Fibroblast of lung (primary cell): Measurements from ENCODE around the gene PCBP3. TPM values are rescaled to one million over a fixed set of nuclear protein-coding genes. Genes with fewer than 3 reads are reported as not detected.
"Not testable (repeated sequence)": the region's sequence is repeated elsewhere in the genome, so short reads cannot be mapped to it uniquely, and the experiment has no call there.

Experiments
- DNase-seq, 2 donors: peaks; one replicate each; pipeline versions ENCODE4 v3.0.0 to v3.0.0-alpha.2; 2010; ENCODE audit warnings: low read depth in 2 of 2
- H2AFZ ChIP-seq: 2 replicates; pipeline ENCODE4 v1.5.1; 2012; ENCODE audit warnings: low read length, control low read depth, inconsistent platforms
- H3K27ac ChIP-seq: 2 replicates; pipeline ENCODE4 v1.5.1; 2011; ENCODE audit warnings: low read length, control low read depth; ENCODE audit not compliant: insufficient read depth
- H3K27me3 ChIP-seq: 2 replicates; pipeline ENCODE4 v1.5.1; 2011; ENCODE audit warnings: mild to moderate bottlenecking, low read length; ENCODE audit not compliant: control insufficient read depth, insufficient read depth
- H3K36me3 ChIP-seq: 2 replicates; pipeline ENCODE4 v1.5.1; 2011; ENCODE audit warnings: low read length; ENCODE audit not compliant: control insufficient read depth, insufficient read depth
- H3K4me1 ChIP-seq: 2 replicates; pipeline ENCODE4 v1.5.1; 2011; ENCODE audit warnings: low read length; ENCODE audit not compliant: control insufficient read depth, insufficient read depth; ENCODE audit errors: extremely low read depth
- H3K4me2 ChIP-seq: 2 replicates; pipeline ENCODE4 v1.5.1; 2011; ENCODE audit warnings: low read length, control low read depth; ENCODE audit not compliant: insufficient read depth; ENCODE audit errors: extremely low read depth
- H3K4me3 ChIP-seq, 4 experiments: fragments of 200-600 bp in 1 of 4; sonication (generic) in 1 of 4; replicated peaks in 1 of 4; 2 replicates each; pipeline ENCODE4 v1.5.1; 2011 to 2016; ENCODE audit warnings: low read length in 4 of 4, low read depth in 3 of 4, mild to moderate bottlenecking in 3 of 4, control low read depth in 2 of 4, inconsistent platforms in 1 of 4, mixed read lengths in 1 of 4; ENCODE audit not compliant: insufficient read depth in 1 of 4; ENCODE audit errors: control extremely low read depth in 1 of 4
- H3K79me2 ChIP-seq: 2 replicates; pipeline ENCODE4 v1.5.1; 2012; ENCODE audit warnings: mild to moderate bottlenecking, low read length, inconsistent platforms; ENCODE audit not compliant: control insufficient read depth, insufficient read depth
- H3K9ac ChIP-seq: 2 replicates; pipeline ENCODE4 v1.5.1; 2011; ENCODE audit warnings: mild to moderate bottlenecking, low read length, control low read depth; ENCODE audit not compliant: insufficient read depth
- H3K9me3 ChIP-seq: 2 replicates; pipeline ENCODE4 v1.5.1; 2012; ENCODE audit warnings: low read depth, low read length; ENCODE audit not compliant: control insufficient read depth, insufficient read depth
- H4K20me1 ChIP-seq: 2 replicates; pipeline ENCODE4 v1.5.1; 2011; ENCODE audit warnings: low read length; ENCODE audit not compliant: control insufficient read depth, insufficient read depth; ENCODE audit errors: extremely low read depth
- EZH2 ChIP-seq: IDR thresholded peaks from 2 replicates; pipeline ENCODE4 v1.5.1; 2012; ENCODE audit warnings: low read length, control low read depth, mild to moderate bottlenecking; ENCODE audit errors: missing control alignments
- polyA plus RNA-seq, 2 donors: library from polyadenylated mRNA; depleted of rRNA in 1 of 2; stranded (reverse) in 1 of 2; unstranded in 1 of 2; fragments of >200 nt; gene quantifications; 2 replicates each; pipeline ENCODE4 v1.2.1, GENCODE V29; 2011 to 2012; ENCODE audit warnings: missing spikeins in 1 of 2
- total RNA-seq: library from RNA; depleted of rRNA; stranded (reverse); fragments of >200 nt; gene quantifications from 2 replicates; pipeline ENCODE4 v1.2.1, GENCODE V29; 2014
- TF ChIP-seq, protein P1 (sequence below), 2 donors: IDR thresholded peaks in 1 of 2; conservative IDR thresholded peaks in 1 of 2; 1 replicate in 1 of 2; 2 replicates in 1 of 2; pipeline ENCODE4 v1.5.1; 2011 to 2012; ENCODE audit warnings: low read length in 2 of 2, control low read depth in 1 of 2, inconsistent platforms in 1 of 2, low read depth in 1 of 2, mild to moderate bottlenecking in 1 of 2

PCBP3 gene
- total and polyA plus RNA-seq, 2 donors (not counting 1 experiment from before 2014, with no cell fraction given) = 0.51 to 1.7 TPM

DNA sequence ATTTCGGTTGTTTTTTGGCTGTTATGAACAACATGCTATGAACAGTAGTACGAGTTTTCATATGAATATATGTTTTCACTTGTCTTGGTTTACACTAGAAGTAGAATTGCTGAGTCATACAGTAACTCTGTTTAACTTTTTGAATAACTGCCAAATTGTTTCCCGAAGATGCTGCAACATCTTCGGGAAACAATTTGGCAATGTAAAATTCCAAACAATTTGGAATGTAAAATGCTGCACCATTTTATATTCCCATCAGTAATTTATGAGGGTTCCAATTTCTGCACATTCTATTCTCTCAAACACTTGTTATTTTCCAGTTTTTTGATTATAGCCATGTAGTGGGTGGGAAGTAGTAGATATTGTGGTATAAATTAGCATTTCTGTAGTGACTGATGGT is 11.6 kb downstream of the PCBP3 start:
- H2AFZ ChIP-seq = no peak overlapping the region
- peaks cover 2% of the 10 kb centered on the region for H3K4me1 ChIP-seq
- H3K79me2 ChIP-seq = no peaks in the 10 kb centered on the region
- H3K36me3 ChIP-seq = no peaks in the 10 kb centered on the region
- H3K4me2 ChIP-seq = peak overlapping the region; percentile 28
- no peak overlapping the region for H3K27ac ChIP-seq
- H3K9ac ChIP-seq = no peak overlapping the region
- no peaks in the 10 kb centered on the region for H3K27me3 ChIP-seq
- no peaks in the 10 kb centered on the region for H3K9me3 ChIP-seq
- peak overlapping the region in 1 of 4 experiments; percentile 12 for H3K4me3 ChIP-seq
- no peaks in the 10 kb centered on the region for H4K20me1 ChIP-seq
- peak; percentile 67 to 91 for DNase-seq
- no peak for TF ChIP-seq EZH2
- TF ChIP-seq, protein P1, sequence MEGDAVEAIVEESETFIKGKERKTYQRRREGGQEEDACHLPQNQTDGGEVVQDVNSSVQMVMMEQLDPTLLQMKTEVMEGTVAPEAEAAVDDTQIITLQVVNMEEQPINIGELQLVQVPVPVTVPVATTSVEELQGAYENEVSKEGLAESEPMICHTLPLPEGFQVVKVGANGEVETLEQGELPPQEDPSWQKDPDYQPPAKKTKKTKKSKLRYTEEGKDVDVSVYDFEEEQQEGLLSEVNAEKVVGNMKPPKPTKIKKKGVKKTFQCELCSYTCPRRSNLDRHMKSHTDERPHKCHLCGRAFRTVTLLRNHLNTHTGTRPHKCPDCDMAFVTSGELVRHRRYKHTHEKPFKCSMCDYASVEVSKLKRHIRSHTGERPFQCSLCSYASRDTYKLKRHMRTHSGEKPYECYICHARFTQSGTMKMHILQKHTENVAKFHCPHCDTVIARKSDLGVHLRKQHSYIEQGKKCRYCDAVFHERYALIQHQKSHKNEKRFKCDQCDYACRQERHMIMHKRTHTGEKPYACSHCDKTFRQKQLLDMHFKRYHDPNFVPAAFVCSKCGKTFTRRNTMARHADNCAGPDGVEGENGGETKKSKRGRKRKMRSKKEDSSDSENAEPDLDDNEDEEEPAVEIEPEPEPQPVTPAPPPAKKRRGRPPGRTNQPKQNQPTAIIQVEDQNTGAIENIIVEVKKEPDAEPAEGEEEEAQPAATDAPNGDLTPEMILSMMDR (conservative IDR thresholded peaks at IDR 0.05 in 1 of 2, IDR thresholded peaks at IDR 0.05 in 1 of 2; ENCODE audit: low read depth in 1 of 2, low read length in 2 of 2) = no peak

- H3K27ac ChIP-seq, H3K36me3 ChIP-seq, DNase-seq, H4K20me1 ChIP-seq, H2AFZ ChIP-seq, H3K4me2 ChIP-seq, H3K4me1 ChIP-seq, H3K27me3 ChIP-seq, H3K9ac ChIP-seq, H3K79me2 ChIP-seq, H3K4me3 ChIP-seq, H3K9me3 ChIP-seq: not testable (repeated sequence)
Observed at GRCh38 chr21:45656114-45656513, 12.6 kb downstream of the PCBP3 start.

DNA sequence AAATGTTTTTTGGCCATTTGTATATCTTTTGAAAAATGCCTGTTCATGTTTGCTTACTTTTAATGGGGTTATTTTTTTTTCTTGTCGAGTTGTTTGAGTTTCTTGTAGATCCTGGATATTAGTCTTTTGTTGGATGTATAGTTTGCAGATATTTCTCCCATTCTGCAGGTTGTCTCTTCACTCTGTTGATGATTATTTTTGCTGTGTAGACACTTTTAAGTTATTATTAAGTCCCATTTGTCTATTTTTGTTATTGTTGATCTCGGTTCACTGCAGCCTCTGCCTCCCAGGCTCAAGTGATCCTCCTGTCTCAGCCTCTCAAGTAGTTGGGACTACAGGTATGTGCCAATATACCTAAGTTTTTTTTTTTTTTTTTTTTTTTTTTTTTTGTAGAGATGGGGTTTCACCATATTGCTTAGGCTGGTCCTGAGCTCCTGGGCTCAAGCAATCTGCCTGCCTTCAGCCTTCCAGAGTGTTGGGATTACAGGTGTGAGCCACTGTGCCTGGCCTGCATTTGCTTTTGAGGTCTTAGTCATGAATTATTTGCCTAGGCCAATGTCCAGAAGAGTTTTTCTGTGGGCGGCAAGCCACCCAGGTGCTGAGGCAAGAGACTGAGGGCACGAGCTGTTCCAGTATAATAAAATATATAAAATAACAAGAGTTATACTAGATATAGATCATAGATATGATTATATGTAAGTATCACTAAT is 18.5 kb downstream of the PCBP3 start:
- H3K36me3 ChIP-seq, H3K4me3 ChIP-seq, H3K9ac ChIP-seq, H4K20me1 ChIP-seq, H3K79me2 ChIP-seq, H3K27me3 ChIP-seq, H3K4me1 ChIP-seq, DNase-seq, H3K4me2 ChIP-seq, H3K9me3 ChIP-seq, H3K27ac ChIP-seq, H2AFZ ChIP-seq: not testable (repeated sequence)

DNA sequence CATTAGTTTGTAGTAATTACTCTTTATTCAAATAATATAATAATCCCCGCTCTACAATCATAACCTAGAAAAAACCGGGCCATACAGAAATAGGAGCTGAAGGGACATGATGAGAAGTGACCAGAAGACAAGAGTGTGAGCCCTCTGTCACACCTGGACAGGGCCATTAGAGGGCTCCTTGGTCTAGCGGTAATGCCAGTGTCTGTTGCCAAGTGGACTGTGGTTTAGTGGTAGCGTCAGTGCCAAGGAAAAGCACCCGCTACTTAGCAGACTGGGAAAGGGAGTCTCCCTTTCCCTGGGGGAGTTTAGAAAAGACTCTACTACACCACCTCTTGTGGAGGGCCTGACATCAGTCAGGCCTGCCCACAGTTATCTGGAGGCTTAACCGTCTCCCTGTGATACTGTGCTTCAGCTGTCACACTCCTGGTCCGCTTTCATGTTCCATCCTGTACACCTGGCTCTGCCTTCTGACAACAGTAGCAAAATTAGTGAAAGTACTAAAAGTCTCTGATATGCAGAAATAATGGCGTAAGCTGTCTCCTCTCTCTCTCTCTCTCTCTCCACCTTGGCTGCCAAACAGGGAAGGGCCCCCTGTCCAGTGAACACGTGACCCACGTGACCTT is 19.2 kb downstream of the PCBP3 start:
- H3K27me3 ChIP-seq, H4K20me1 ChIP-seq, DNase-seq: not testable (repeated sequence)

More for the DNA sequence above, 19.2 kb downstream of the PCBP3 start:
- H3K9ac ChIP-seq, H2AFZ ChIP-seq, H3K27ac ChIP-seq, H3K36me3 ChIP-seq, H3K4me2 ChIP-seq, H3K79me2 ChIP-seq, H3K4me1 ChIP-seq, H3K9me3 ChIP-seq, H3K4me3 ChIP-seq: not testable (repeated sequence)
